Esophagus squamous epithelium (tissue), 5 donors: ENCODE results near the gene PEX14. TPM values are rescaled to one million over a fixed set of nuclear protein-coding genes. Genes with fewer than 3 reads are reported as not detected.

Source experiments
- DNase-seq: peaks from one replicate; lab custom pipeline; 2025; lab: John Stamatoyannopoulos, UW
- H3K27ac ChIP-seq, 4 donors: fragments of 200-600 bp; sonication (generic); one replicate each; pipeline ENCODE4 v1.5.1; 2016 to 2019; ENCODE audit warnings: mild to moderate bottlenecking in 1 of 4
- H3K27me3 ChIP-seq, 4 donors: fragments of 200-600 bp; sonication (generic); 1 replicate in 3 of 4; 2 replicates in 1 of 4; pipeline versions ENCODE4 v1.5.1 to v1.6.0; 2017 to 2021; ENCODE audit warnings: antibody characterized with exemption in 1 of 4
- H3K36me3 ChIP-seq, 3 donors: fragments of 200-600 bp; sonication (generic); one replicate each; pipeline ENCODE4 v1.5.1; 2016 to 2019
- H3K4me1 ChIP-seq, 3 donors: fragments of 200-600 bp; sonication (generic); one replicate each; pipeline ENCODE4 v1.5.1; 2017 to 2019
- H3K4me3 ChIP-seq, 4 donors: fragments of 200-600 bp; sonication (generic); 1 replicate in 3 of 4; 2 replicates in 1 of 4; pipeline ENCODE4 v1.5.1; 2016 to 2019; ENCODE audit warnings: mild to moderate bottlenecking in 2 of 4, moderate library complexity in 1 of 4
- H3K9me3 ChIP-seq, 3 donors: fragments of 200-600 bp; sonication (generic); one replicate each; pipeline ENCODE4 v1.5.1; 2016 to 2019
- CTCF ChIP-seq, 6 experiments: fragments of 450-650 bp in 4 of 6; fragments of 200-600 bp in 2 of 6; sonication (generic) in 2 of 6; IDR thresholded peaks; one replicate each; pipeline ENCODE4 v1.5.1; 2016 to 2019; ENCODE audit warnings: antibody characterized with exemption in 6 of 6, mild to moderate bottlenecking in 4 of 6, moderate library complexity in 4 of 6
- POLR2A ChIP-seq, 4 donors: fragments of 450-650 bp; IDR thresholded peaks; one replicate each; pipeline ENCODE4 v1.6.1; 2017; ENCODE audit warnings: antibody characterized with exemption in 4 of 4, mild to moderate bottlenecking in 4 of 4, moderate library complexity in 3 of 4
- WGBS, 2 donors: methylation state at CpG; one replicate each; pipeline ENCODE4 v1.1.5; 2018; 5-methylcytosine and 5-hydroxymethylcytosine counted together
- intact Hi-C: fragments of 100-400 bp; cut with DNase I; formaldehyde crosslinking; loops from one replicate; pipeline ENCODE4 v1.15.0; 2022
- total RNA-seq, 4 donors: library from RNA; depleted of rRNA; stranded (reverse); fragments of >200 nt; gene quantifications; one replicate each; pipeline ENCODE4 v1.1.0, GENCODE V29; 2016
- donor health status: DM: yes; HTN: yes; CAD: no.

PEX14 gene
- total RNA-seq, 4 donors from 2014 or later, result 9.4 to 22.9 (median 15.2) TPM

GRCh38 chr1:10617318-10617717 is 142.6 kb downstream of the PEX14 start:
- intact Hi-C loops, result no loop called here
- TF ChIP-seq POLR2A (IDR thresholded peaks at IDR 0.05), result no peak
- no peak for TF ChIP-seq CTCF (IDR thresholded peaks at IDR 0.05)
- Histone ChIP-seq H3K9me3 (no peaks in the 10 kb centered on the region), H3K27ac (no peak overlapping the region), H3K4me3 (no peak overlapping the region), H3K27me3 (no peaks in the 10 kb centered on the region), H3K36me3 (peaks cover 0 to 52% (median 0%) of the 10 kb centered on the region in 3 donors), H3K4me1 (peaks cover 0 to 20% (median 0%) of the 10 kb centered on the region in 3 donors)
- no peak for DNase-seq
- WGBS, 2 donors, result 94 to 97% methylated on average over 5 of the region's 5 CpGs

- Histone ChIP-seq H3K4me3 (no peak overlapping the region), H3K9me3 (no peaks in the 10 kb centered on the region), H3K27ac (no peak overlapping the region), H3K4me1 (peaks cover 0 to 18% (median 0%) of the 10 kb centered on the region in 3 donors), H3K36me3 (peaks cover 0 to 54% (median 0%) of the 10 kb centered on the region in 3 donors), H3K27me3 (no peaks in the 10 kb centered on the region)
- intact Hi-C loops, result no loop called here
- no peak for DNase-seq
- 95% methylated on average over 20 of the region's 23 CpGs; no CpG with 5 or more reads in 1 of the 2 donors for WGBS, 2 donors
- TF ChIP-seq POLR2A (IDR thresholded peaks at IDR 0.05) (no peak), CTCF (IDR thresholded peaks at IDR 0.05) (no peak)
These were observed 143.5 kb downstream of the PEX14 start for GRCh38 chr1:10617931-10618885.

GRCh38 chr1:10620776-10621175 is 146.0 kb downstream of the PEX14 start:
- DNase-seq, result no peak
- Histone ChIP-seq H3K9me3 (no peaks in the 10 kb centered on the region), H3K27ac (no peak overlapping the region), H3K36me3 (peaks cover 0 to 70% (median 5%) of the 10 kb centered on the region in 3 donors), H3K4me3 (no peak overlapping the region), H3K27me3 (no peaks in the 10 kb centered on the region), H3K4me1 (peaks cover 0 to 18% (median 0%) of the 10 kb centered on the region in 3 donors)
- no peak for TF ChIP-seq CTCF (IDR thresholded peaks at IDR 0.05)
- no peak for TF ChIP-seq POLR2A (IDR thresholded peaks at IDR 0.05)
- 91 to 97% methylated on average over 11 to 12 of the region's 12 CpGs for WGBS, 2 donors
- intact Hi-C loops, result loop anchor here (10.0 kb wide), 1 partner anchor 86 kb away; no protein-coding TSS in a partner anchor

GRCh38 chr1:10621906-10622305 is 147.2 kb downstream of the PEX14 start:
- Histone ChIP-seq H3K27ac (peak overlapping the region; percentile 56 to 89 (median 72)), H3K4me1 (peaks cover 0 to 18% (median 0%) of the 10 kb centered on the region in 3 donors), H3K36me3 (peaks cover 0 to 70% (median 5%) of the 10 kb centered on the region in 3 donors), H3K27me3 (no peaks in the 10 kb centered on the region), H3K4me3 (no peak overlapping the region), H3K9me3 (no peaks in the 10 kb centered on the region)
- DNase-seq, result no peak
- intact Hi-C loops, result loop anchor here (10.0 kb wide), 1 partner anchor 87 kb away; no protein-coding TSS in a partner anchor
- TF ChIP-seq POLR2A (IDR thresholded peaks at IDR 0.05), result no peak
- TF ChIP-seq CTCF (IDR thresholded peaks at IDR 0.05), result no peak
- WGBS, 2 donors, result 75 to 76% methylated on average over 5 to 9 of the region's 9 CpGs
